HG03139 (cell line): ENCODE data around the gene TSEN2.
"Not testable (repeated sequence)": the region's sequence is repeated elsewhere in the genome, so short reads cannot be mapped to it uniquely, and the experiment has no call there.

Experiments
- ATAC-seq: cut with Tn5 transposase; IDR thresholded peaks from one replicate; pipeline ENCODE4 v1.9.1; 2021; ENCODE audit not compliant: unreplicated experiment

TSEN2 gene

DNA sequence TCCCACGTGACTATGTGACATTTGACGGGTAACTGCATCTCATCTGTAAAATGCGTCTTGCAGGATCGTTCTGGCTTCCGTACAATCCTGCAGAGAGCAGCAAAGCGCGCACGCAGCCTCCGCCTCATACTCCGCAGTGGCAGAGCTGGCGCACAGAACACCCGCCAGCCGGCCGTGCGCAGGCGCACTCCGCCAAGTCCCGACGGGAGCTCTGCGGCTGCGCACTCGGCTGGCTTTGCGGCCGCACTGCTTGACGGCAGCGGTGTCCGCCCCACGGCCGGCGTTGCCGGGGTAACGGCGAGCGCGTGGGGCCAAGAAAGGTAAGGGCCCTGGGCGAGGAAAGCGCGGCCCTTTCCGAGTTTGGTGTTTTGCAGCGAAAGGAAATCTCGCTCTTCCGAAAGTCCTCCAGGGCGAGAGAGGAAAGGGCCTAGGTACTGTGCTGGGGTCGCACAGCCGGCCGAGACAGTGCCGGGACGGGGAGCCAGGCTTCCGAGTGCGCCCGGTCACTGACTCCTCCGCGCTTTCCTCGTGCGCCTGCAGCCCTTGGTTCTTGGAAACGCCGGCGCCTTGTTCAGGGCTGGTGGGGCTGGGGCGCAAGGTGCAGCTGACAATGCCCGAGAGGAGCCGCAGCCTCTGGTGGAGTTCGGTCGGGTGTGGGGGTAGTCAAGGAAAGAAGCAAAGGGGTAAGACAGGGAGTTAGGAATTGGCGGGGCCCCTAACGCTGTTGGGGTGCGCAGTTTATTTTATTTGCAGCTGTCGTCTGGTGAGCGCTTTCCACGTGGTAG lies at the start of gene TSEN2:
Gene TSEN2 (plus strand): TSS at position 283 of the 785 bp plus-strand sequence. CDS start 5,321 bp downstream, outside the sequence.
- peak; percentile 91 for ATAC-seq

DNA sequence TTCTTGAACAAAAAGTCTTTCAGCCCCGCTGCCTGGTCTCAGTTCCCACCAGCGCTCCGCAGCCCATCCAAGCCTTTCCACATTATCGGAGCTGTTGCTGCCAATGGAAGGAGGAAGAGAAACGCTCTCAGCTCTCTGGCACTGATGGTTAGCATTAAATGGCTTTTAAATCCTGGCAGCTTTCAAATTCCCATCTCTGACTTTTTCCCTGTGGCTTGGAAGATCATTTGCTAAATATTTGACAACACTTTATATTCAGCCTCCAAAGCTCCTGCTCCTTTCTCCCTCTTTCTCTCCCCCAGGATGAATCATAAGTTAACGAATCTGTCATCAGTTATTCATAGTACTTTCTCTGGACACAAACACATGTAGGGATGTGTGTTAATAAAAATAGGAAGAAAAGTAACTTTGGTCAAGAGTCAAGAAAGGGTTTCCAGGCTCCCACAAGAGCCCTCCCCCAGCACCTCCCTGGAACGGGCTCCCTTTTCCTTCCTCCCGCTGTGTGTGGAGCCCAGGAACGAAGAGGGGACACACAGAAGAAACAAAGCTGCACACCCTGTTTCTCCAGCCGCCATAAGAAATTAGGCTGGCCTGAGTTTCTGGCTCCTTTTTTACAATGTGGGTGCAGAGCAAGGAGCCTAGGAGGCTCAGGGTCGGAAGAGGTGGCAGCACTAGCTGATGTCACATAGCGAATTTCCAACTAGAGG lies 47.6 kb upstream of the TSEN2 start:
- no peak for ATAC-seq

GRCh38 chr3:12437221-12437605 lies 47.1 kb upstream of the TSEN2 start:
- no peak for ATAC-seq

GRCh38 chr3:12437861-12438260 lies 46.4 kb upstream of the TSEN2 start:
- ATAC-seq = no peak

- no peak for ATAC-seq
Observed at GRCh38 chr3:12438318-12438717, 46.0 kb upstream of the TSEN2 start.

- no peak for ATAC-seq
Observed at GRCh38 chr3:12439161-12439940, 44.9 kb upstream of the TSEN2 start.

- no peak for ATAC-seq
Observed at GRCh38 chr3:12440927-12441714, 43.2 kb upstream of the TSEN2 start.

GRCh38 chr3:12442654-12443501 lies 41.4 kb upstream of the TSEN2 start:
- no peak for ATAC-seq

DNA sequence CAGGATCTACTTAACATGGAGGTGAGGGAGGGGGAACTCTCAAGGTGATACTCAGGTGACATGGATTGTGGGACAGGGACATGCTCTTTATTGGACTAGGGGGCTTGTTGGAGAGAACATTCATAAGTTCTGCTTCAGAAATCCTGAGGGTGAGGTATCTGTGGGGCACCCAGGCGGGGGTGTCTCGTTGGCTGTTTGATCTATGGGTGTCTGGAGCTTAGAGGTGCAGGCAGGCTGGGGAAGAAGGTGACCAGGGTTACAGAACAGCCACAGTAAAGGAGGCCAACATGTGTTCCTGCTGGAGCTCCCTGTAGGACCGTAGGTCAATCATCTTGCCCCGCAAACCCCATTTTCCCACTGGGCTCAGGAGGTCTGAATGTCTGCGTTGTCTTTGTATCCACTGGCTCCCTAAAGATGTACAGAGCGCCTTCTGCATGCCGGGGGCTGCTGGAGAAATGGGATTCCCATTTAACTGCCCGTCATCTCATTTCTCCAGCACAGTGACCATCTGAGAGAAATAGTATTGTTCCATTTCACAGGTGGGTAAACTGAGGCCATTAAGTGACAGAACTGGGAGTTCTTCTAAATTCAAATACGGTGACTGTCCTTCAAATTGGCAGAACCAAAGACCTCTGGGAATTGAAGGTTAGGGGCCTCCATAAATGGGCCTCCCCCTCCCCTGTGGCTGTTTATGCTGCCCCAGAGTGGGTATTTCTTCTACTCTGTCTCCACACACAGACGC lies 40.3 kb upstream of the TSEN2 start:
- ATAC-seq = no peak

GRCh38 chr3:12444582-12445471 lies 39.5 kb upstream of the TSEN2 start:
- no peak for ATAC-seq

DNA sequence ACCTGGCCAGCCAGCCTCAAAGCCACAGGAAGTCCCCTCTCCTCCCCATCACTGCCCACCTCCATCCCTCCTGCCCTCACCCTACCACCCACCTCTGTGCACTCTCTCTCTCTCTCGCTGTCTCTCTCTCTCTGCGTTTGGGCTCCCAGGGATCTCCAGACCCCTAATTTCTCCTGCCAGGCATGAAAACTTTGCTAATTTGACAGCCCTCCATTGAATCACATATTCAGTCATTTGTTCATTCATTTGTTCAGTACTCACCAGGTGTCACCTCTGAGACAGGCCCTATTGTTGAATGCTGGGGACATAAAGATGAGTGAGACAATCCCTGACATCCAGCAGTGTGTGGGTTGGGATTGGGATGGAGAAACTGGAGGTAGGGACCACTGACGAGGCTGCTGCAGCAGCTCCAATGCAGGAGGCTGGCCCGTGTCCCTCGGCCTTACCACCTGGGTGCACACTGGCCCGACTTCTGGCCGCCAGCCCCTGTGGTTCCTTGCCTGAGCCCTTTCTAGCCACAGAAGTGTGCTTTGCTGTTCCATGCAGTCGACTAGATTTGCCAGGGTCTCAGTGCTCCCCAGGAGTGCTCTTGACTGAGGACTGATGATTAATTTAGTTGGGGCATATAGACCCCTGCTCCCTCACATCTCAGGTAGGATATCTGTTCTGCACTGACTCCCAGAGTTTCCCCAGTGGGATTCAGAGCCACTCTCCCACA lies 38.6 kb upstream of the TSEN2 start:
- no peak for ATAC-seq

GRCh38 chr3:12446298-12446697 lies 38.0 kb upstream of the TSEN2 start:
- ATAC-seq = no peak

DNA sequence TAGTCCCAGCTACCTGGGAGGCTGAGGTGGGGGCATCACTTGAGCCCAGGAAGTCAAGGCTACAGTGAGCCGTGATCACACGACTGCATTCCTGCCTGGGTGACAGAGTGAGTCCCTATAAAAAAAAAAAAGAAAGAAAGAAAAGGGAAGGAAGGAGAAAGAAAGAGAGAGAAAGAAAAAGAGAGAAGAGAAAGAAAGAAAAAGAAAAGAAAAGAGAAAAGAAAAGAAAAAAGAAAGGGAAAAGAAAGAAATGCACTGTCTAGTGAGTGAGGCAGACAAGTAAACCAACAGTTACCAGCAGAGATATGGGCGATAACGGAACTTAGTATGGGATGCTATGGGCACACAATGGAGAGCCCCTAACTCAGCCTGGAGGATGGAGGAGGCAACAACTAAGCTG lies 37.2 kb upstream of the TSEN2 start:
- ATAC-seq = no peak

GRCh38 chr3:12448404-12449202 lies 35.7 kb upstream of the TSEN2 start:
- ATAC-seq = not testable (repeated sequence)

DNA sequence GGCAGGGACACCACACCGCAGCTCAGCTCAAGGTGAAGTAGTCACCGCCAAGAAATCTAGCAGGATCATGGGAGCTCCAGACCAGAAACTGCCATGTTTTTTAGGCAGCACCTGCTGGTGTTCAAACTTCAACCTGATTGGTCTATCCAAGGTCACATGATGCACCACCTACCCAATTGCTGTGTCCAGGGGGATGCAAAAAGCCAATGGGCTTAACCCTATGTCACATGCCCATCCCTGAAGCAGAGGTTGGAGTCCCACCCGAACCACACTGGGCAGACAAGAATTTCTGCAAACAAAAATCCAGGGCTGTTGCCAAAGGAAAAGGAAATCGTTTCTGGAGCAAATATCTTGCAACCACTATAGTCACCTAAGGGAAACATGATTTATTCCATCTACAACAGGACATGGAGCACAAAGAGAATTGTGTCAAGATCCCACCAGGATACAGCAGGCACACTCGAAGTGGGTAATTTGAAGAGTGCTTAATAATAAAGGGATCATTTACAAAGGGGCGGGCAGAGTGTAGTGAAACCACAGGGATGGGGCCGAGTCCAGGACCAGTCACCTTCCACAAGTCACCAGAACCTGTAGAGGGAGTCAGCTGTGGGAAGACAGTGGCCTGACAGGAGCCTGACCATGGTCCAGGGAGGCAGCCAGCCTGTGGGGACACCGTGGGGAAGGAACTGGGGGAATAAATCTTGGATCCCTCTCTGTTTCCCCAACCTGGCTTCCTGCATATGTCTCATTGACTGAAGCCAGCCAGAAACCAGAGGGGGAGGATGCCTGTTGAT lies 34.2 kb upstream of the TSEN2 start:
- no peak for ATAC-seq

DNA sequence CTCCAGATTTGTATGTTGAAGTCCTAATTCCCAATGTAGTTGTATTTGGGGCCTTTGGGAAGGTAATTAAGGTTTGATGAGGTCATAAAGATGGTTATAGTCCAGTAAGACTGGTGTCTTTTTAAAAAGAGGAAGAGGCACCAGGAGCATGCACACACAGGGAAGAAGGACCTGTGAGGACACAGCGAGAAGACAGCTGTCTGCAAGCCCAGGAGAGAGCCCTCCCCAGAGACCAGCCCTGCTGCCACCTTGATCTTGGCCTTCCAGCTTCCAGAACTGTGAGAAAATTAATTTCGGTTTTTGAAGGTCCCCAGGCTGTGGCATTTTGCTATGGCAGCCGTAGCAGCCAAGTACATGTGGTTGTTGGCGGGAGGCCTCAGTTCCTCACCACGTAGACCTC lies 32.8 kb upstream of the TSEN2 start:
- ATAC-seq = no peak
